Measurements from ENCODE around the gene KCNH4. TPM values are rescaled to one million over a fixed set of nuclear protein-coding genes. Genes with fewer than 3 reads are reported as not detected.
A peak's percentile ranks its signal among the peaks of the same experiment; 100 is the strongest.

KCNH4 gene
- total and polyA plus RNA-seq, 2 experiments from 2014 or later: 0.17 to 0.23 TPM

DNA sequence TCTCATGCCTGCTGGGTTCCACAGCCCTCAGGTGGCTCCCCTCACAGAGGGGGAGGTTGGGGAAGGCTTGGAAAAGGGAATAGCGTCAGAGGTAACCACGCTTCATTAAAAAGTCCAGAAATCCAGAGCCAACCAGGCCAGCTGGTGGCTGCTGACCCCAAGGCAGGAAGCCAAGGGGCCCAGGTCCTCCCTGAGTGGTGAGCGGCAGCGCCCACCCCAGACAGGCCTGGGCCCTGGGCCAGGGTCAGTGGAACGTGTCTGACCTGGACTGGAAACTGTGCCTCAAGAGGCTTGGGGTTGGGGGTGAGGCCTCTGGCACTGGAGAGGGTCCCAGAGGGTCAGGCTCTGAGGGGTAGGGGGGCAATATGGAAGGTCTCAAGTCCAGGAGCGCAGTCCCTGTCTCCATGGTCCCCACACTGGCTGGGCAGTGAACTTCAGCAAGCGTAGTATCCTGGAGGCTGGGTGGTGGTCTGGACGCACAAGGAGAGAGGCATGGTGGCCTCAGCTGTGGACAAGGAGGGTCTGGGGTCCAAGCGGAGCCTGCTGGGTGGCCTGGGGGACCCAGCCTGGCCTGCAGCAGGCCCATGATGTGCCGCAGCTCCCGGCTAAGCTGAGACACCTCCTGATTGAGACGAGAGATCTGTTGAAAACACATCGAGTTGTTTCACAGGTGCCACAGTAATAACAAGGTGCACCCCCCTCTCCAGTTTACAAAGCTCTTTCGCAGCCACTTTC is 21.0 kb downstream of the KCNH4 start:
- Histone ChIP-seq H3K27me3 (no peaks in the 10 kb centered on the region), H2AFZ (no peak overlapping the region), H3K4me3 (no peak overlapping the region), H3K27ac (no peak overlapping the region), H3K9me3 (ENCODE audit: low read depth) (no peaks in the 10 kb centered on the region), H3K4me2 (no peak overlapping the region), H3K79me2 (no peaks in the 10 kb centered on the region), H4K20me1 (ENCODE audit: insufficient read depth, poor library complexity, severe bottlenecking) (no peaks in the 10 kb centered on the region), H3K9me2 (replicated peaks; ENCODE audit: insufficient read depth) (no peaks in the 10 kb centered on the region), H3K4me1 (ENCODE audit: insufficient read depth) (no peaks in the 10 kb centered on the region), H3K36me3 (replicated peaks; ENCODE audit: insufficient read depth, low read depth) (no peaks in the 10 kb centered on the region)
- TF ChIP-seq, protein P1, sequence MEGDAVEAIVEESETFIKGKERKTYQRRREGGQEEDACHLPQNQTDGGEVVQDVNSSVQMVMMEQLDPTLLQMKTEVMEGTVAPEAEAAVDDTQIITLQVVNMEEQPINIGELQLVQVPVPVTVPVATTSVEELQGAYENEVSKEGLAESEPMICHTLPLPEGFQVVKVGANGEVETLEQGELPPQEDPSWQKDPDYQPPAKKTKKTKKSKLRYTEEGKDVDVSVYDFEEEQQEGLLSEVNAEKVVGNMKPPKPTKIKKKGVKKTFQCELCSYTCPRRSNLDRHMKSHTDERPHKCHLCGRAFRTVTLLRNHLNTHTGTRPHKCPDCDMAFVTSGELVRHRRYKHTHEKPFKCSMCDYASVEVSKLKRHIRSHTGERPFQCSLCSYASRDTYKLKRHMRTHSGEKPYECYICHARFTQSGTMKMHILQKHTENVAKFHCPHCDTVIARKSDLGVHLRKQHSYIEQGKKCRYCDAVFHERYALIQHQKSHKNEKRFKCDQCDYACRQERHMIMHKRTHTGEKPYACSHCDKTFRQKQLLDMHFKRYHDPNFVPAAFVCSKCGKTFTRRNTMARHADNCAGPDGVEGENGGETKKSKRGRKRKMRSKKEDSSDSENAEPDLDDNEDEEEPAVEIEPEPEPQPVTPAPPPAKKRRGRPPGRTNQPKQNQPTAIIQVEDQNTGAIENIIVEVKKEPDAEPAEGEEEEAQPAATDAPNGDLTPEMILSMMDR (IDR thresholded peaks at IDR 0.05; ENCODE audit: poor library complexity): no peak
- TF ChIP-seq EZH2phosphoT487 (IDR thresholded peaks at IDR 0.05; ENCODE audit: low read depth, severe bottlenecking, unreplicated experiment): no peak
- no peak for TF ChIP-seq EZH2 (IDR thresholded peaks at IDR 0.05; ENCODE audit: borderline replicate concordance)
- 89% methylated on average over 14 of the region's 14 CpGs for WGBS (ENCODE audit: low lambda C conversion rate, missing lambda C conversion rate)
- no peak for DNase-seq (ENCODE audit: low spot score)

DNA sequence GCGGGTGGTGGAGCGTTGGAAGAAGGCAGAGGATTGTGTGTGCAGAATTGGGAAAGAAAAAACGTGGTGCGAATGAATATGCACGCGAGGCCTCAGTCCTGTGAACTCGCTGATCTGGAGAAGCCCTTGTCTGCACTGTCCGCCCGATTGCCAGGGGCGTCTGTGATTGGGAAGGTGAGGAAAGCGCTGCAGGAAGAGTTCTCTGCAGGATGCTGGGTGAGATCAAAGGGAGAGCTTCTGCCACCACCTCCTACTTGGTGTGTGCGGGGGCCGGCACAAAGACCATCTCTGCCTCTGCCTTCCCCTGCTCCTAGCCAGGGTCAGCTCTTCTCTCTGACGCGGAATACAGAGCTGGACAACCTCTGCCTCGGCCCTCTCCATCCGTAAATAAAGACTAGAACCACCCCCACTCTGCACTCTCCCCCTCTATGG is 25.3 kb downstream of the KCNH4 start:
- Histone ChIP-seq H3K27me3 (no peaks in the 10 kb centered on the region), H3K4me2 (peak overlapping the region; percentile 71), H3K27ac (peak overlapping the region; percentile 3), H3K79me2 (peaks cover 41% of the 10 kb centered on the region), H2AFZ (peak overlapping the region; percentile 41), H3K9me2 (replicated peaks; ENCODE audit: insufficient read depth) (no peaks in the 10 kb centered on the region), H3K4me3 (peak overlapping the region; percentile 30), H3K9me3 (ENCODE audit: low read depth) (no peaks in the 10 kb centered on the region), H3K36me3 (replicated peaks; ENCODE audit: insufficient read depth, low read depth) (no peaks in the 10 kb centered on the region), H4K20me1 (ENCODE audit: insufficient read depth, poor library complexity, severe bottlenecking) (peaks cover 8% of the 10 kb centered on the region), H3K4me1 (ENCODE audit: insufficient read depth) (peaks cover 18% of the 10 kb centered on the region)
- no peak for DNase-seq (ENCODE audit: low spot score)
- WGBS (ENCODE audit: low lambda C conversion rate, missing lambda C conversion rate): 23% methylated on average over 17 of the region's 17 CpGs
- TF ChIP-seq EZH2phosphoT487 (IDR thresholded peaks at IDR 0.05; ENCODE audit: low read depth, severe bottlenecking, unreplicated experiment) (no peak), EZH2 (IDR thresholded peaks at IDR 0.05; ENCODE audit: borderline replicate concordance) (no peak)
- TF ChIP-seq, protein P1 (IDR thresholded peaks at IDR 0.05; ENCODE audit: poor library complexity): no peak

DNA sequence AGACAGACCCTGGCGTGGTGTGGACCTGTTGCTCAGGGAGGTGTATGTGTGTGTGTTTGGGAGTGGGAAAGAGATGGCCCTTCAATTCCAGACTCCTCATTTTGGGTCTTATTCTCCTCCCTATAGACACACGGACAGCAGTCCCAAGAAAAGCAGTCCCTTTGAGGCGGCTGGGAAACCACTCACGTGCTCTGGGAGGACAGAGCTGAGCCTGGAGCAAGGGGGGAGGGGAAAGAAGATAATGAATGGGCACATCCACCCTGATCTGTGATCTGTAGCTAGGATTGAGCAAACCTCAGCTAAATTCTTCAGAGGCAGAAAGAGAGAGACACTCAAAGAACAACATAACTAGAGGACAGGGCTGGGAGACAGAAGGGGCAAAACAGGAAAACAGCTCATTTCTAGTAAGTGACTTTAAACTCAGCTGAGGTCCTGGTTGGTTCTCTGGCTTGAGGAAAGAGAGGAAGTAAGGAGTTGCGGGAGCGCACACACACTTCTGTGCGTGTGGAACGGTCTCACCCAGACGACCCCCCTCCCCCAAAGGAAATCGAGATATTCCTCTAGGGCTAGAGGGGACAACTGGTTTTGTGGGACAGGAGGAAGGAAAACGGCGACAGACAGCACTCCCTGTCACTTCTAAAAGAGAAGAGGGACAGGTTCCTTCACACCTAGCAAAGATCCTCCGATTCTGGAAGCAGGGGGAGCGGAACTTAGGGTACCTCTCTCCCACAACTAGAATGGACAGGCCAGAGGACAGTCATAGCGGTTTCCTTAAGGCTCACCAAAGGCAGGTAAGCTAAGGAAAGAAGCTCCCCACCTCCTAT is 26.8 kb downstream of the KCNH4 start:
- H3K9me3 ChIP-seq (ENCODE audit: low read depth): no peaks in the 10 kb centered on the region
- H3K79me2 ChIP-seq: peaks cover 56% of the 10 kb centered on the region
- H3K9me2 ChIP-seq (replicated peaks; ENCODE audit: insufficient read depth): no peaks in the 10 kb centered on the region
- DNase-seq (ENCODE audit: low spot score): peak; percentile 57
- H3K27ac ChIP-seq: peak overlapping the region; percentile 76
- peaks cover 21% of the 10 kb centered on the region for H4K20me1 ChIP-seq (ENCODE audit: insufficient read depth, poor library complexity, severe bottlenecking)
- WGBS (ENCODE audit: low lambda C conversion rate, missing lambda C conversion rate): 4% methylated on average over 15 of the region's 15 CpGs
- no peaks in the 10 kb centered on the region for H3K27me3 ChIP-seq
- no peaks in the 10 kb centered on the region for H3K36me3 ChIP-seq (replicated peaks; ENCODE audit: insufficient read depth, low read depth)
- H3K4me1 ChIP-seq (ENCODE audit: insufficient read depth): peaks cover 18% of the 10 kb centered on the region
- TF ChIP-seq EZH2 (IDR thresholded peaks at IDR 0.05; ENCODE audit: borderline replicate concordance) (no peak), EZH2phosphoT487 (IDR thresholded peaks at IDR 0.05; ENCODE audit: low read depth, severe bottlenecking, unreplicated experiment) (no peak)
- TF ChIP-seq, protein P1 (IDR thresholded peaks at IDR 0.05; ENCODE audit: poor library complexity): no peak
- H3K4me2 ChIP-seq: peak overlapping the region; percentile 82
- H3K4me3 ChIP-seq: peak overlapping the region; percentile 38
- H2AFZ ChIP-seq: no peak overlapping the region
